ENCODE measurements around the gene ZNF773.
"Not testable (repeated sequence)": the region's sequence is repeated elsewhere in the genome, so short reads cannot be mapped to it uniquely, and the experiment has no call there.

GRCh38 chr19:57500400-57500799, 662 bp downstream of the ZNF773 start:
- TF ChIP-seq JUND (IDR thresholded peaks at IDR 0.05); REST (IDR thresholded peaks at IDR 0.05; ENCODE audit: low read depth, low read length); EZH2phosphoT487 (IDR thresholded peaks at IDR 0.05; ENCODE audit: borderline replicate concordance, low read depth); RAD21 (IDR thresholded peaks at IDR 0.05; ENCODE audit: low read length); POLR2AphosphoS5 (IDR thresholded peaks at IDR 0.05; ENCODE audit: low read depth, low read length); TAF1 (IDR thresholded peaks at IDR 0.05; ENCODE audit: borderline replicate concordance, low read depth, low read length); MAX (IDR thresholded peaks at IDR 0.05; ENCODE audit: low read depth); SMC3 (IDR thresholded peaks at IDR 0.05; ENCODE audit: low read depth, low read length): not testable (repeated sequence)
- TF ChIP-seq, protein P1, sequence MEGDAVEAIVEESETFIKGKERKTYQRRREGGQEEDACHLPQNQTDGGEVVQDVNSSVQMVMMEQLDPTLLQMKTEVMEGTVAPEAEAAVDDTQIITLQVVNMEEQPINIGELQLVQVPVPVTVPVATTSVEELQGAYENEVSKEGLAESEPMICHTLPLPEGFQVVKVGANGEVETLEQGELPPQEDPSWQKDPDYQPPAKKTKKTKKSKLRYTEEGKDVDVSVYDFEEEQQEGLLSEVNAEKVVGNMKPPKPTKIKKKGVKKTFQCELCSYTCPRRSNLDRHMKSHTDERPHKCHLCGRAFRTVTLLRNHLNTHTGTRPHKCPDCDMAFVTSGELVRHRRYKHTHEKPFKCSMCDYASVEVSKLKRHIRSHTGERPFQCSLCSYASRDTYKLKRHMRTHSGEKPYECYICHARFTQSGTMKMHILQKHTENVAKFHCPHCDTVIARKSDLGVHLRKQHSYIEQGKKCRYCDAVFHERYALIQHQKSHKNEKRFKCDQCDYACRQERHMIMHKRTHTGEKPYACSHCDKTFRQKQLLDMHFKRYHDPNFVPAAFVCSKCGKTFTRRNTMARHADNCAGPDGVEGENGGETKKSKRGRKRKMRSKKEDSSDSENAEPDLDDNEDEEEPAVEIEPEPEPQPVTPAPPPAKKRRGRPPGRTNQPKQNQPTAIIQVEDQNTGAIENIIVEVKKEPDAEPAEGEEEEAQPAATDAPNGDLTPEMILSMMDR (IDR thresholded peaks at IDR 0.05): not testable (repeated sequence)

All from SK-N-SH (cell line).